GM18508 (cell line): ENCODE measurements around the gene JPH3.

ENCODE experiments used
- ATAC-seq: cut with Tn5 transposase; IDR thresholded peaks from one replicate; pipeline ENCODE4 v1.9.1; 2021; ENCODE audit warnings: moderate number of reproducible peaks; ENCODE audit not compliant: insufficient read depth, unreplicated experiment

JPH3 gene

GRCh38 chr16:87598431-87598830 lies 3.9 kb upstream of the JPH3 start:
- ATAC-seq: no peak

GRCh38 chr16:87600246-87600645 lies 2.1 kb upstream of the JPH3 start:
- ATAC-seq: no peak

GRCh38 chr16:87601401-87601981 lies 817 bp upstream of the JPH3 start:
- ATAC-seq: no peak

- no peak for ATAC-seq
Observed at GRCh38 chr16:87602821-87603683, 744 bp downstream of the JPH3 start.

- no peak for ATAC-seq
Observed at GRCh38 chr16:87603684-87604633, 1.7 kb downstream of the JPH3 start.

- ATAC-seq: no peak
Observed at GRCh38 chr16:87604634-87605111, 2.4 kb downstream of the JPH3 start.

GRCh38 chr16:87607223-87607622 lies 4.9 kb downstream of the JPH3 start:
- no peak for ATAC-seq

- no peak for ATAC-seq
Observed at GRCh38 chr16:87607871-87608270, 5.6 kb downstream of the JPH3 start.

GRCh38 chr16:87608400-87608985 lies 6.2 kb downstream of the JPH3 start:
- ATAC-seq: no peak

- ATAC-seq: no peak
Observed at GRCh38 chr16:87610026-87610425, 7.7 kb downstream of the JPH3 start.

GRCh38 chr16:87611456-87611855 lies 9.1 kb downstream of the JPH3 start:
- no peak for ATAC-seq

- no peak for ATAC-seq
Observed at GRCh38 chr16:87613961-87614360, 11.7 kb downstream of the JPH3 start.

- no peak for ATAC-seq
Observed at GRCh38 chr16:87615621-87616041, 13.3 kb downstream of the JPH3 start.

GRCh38 chr16:87616556-87616955 lies 14.2 kb downstream of the JPH3 start:
- no peak for ATAC-seq

GRCh38 chr16:87618216-87618615 lies 15.9 kb downstream of the JPH3 start:
- ATAC-seq: no peak

GRCh38 chr16:87619360-87620200 lies 17.3 kb downstream of the JPH3 start:
- no peak for ATAC-seq

GRCh38 chr16:87620201-87620495 lies 17.8 kb downstream of the JPH3 start:
- no peak for ATAC-seq

- ATAC-seq: no peak
Observed at GRCh38 chr16:87621550-87621829, 19.2 kb downstream of the JPH3 start.

- ATAC-seq: no peak
Observed at GRCh38 chr16:87621976-87622713, 19.8 kb downstream of the JPH3 start.
